ENCODE results near the gene RNF217. TPM values are rescaled to one million over a fixed set of nuclear protein-coding genes. Genes with fewer than 3 reads are reported as not detected.
"Not testable (repeated sequence)": the region's sequence is repeated elsewhere in the genome, so short reads cannot be mapped to it uniquely, and the experiment has no call there.

The RNF217 gene, protein sequence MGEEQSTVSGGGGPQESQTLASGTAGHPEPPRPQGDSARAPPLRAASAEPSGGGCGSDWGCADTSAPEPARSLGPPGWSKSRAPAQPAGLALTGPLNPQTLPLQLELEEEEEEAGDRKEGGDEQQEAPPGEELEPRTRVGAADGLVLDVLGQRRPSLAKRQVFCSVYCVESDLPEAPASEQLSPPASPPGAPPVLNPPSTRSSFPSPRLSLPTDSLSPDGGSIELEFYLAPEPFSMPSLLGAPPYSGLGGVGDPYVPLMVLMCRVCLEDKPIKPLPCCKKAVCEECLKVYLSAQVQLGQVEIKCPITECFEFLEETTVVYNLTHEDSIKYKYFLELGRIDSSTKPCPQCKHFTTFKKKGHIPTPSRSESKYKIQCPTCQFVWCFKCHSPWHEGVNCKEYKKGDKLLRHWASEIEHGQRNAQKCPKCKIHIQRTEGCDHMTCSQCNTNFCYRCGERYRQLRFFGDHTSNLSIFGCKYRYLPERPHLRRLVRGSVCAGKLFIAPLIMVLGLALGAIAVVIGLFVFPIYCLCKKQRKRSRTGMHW
- 12.2 and 13.3 TPM in 2 replicates for total RNA-seq (2014; rRNA removed; shearing (Covaris generic))
- polyA plus RNA-seq (2014; cell fraction: nucleus; rRNA removed): 7.1 and 15.6 TPM in 2 replicates

- DNase-seq (ENCODE audit: extremely low read depth, low read depth): no peak
Measured at GRCh38 chr6:124961777-124962638, at the start of gene RNF217. Gene RNF217, plus strand, starts transcription at chr6:124962437. Its CDS starts 108 bp downstream, at chr6:124962545.

DNA sequence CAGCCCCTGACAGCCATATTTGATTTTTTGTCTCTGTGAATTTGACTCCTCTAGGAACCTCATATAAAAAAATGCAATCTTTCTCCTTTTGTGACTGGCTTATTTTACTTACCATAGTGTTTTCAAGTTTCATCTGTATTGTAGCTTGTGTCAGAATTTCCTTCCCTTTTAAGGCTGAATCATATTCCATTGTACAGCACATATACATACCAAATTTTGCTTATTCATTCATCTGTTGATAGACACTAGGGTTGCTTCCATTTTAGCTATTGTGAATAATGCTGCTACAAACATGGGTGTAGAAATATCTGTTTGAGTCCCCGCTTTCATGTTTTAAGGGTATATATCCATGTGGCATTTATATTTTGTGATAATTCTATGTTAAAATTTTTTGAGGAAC, 49.2 kb upstream of the RNF217 start:
- no peak for DNase-seq (ENCODE audit: extremely low read depth, low read depth)

DNA sequence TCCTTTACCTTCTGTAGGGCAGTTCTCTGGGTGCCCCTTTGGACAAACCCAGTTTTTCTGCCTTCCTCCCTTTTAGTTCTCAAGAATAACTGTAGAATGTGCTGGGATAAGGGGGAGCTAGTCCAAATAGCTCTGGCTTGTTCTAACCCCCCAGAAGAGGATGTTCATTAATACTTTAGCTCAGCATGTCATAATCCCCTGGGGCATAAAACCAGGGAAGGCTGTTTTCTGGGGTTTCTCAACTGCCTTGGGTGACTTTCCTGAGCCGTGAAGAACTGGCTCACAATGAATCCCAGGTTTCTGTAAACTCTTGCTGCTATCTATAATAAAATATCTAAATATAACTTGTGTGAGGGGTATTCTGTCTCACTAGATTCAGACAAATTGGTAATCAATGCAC, 44.5 kb upstream of the RNF217 start:
- DNase-seq (ENCODE audit: extremely low read depth, low read depth): no peak

DNA sequence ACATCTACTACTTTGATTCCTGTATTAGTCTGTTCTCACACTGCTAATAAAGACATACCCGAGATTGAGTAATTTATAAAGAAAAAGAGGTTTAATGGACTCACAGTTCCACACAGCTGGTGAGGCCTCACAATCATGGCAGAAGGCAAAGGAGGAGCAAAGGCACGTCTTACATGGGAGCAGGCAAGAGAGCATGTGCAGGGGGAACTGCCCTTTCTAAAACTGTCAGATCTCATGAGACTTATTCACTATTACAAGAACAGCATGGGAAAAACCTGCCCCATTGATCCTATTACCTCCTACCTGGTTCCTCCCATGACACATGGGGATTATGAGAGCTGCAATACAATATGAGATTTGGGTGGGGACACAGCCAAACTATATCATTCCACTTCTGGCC, 42.5 kb upstream of the RNF217 start:
- DNase-seq (ENCODE audit: extremely low read depth, low read depth): not testable (repeated sequence)

- no peak for DNase-seq (ENCODE audit: extremely low read depth, low read depth)
Measured at GRCh38 chr6:124924333-124924759, 37.9 kb upstream of the RNF217 start.

DNA sequence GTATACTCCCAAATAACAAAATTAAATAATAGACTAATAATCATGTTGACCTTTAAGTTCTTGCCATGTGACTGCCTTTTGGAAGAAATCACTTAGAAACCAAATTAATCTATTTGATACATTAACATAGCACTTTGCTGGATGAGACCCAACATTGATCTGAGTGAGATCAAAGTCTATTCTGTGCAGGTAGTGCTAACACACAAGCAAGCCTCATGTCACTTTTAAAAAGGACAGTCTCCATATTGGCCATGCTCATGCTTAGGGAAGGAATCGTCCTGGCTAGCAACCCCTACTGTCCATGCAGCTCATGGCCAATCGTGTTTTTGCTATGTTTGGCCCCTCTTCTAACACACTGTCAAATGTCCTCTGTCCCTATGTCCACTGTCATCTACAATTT, 35.8 kb upstream of the RNF217 start:
- no peak for DNase-seq (ENCODE audit: extremely low read depth, low read depth)

GRCh38 chr6:124927806-124928205, 34.4 kb upstream of the RNF217 start:
- no peak for DNase-seq (ENCODE audit: extremely low read depth, low read depth)

DNA sequence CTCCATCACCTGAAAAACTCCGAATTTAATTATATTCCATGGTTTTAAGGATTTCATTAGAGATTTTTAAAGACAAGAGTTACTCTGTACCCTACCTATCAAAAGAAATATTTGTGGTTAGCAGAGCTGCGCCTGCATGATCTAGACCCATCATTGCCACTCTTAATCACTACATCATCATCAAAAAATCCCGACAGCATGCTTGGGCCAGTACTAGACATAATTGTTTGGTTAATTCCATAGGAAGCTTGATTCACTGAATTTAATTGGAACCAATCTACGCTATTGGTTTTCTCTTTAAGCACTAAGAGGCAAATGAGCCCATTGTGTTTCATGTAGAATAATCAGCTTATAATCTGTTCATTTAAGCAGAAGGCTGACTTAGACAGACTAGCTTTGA, 33.4 kb upstream of the RNF217 start:
- DNase-seq (ENCODE audit: extremely low read depth, low read depth): no peak

DNA sequence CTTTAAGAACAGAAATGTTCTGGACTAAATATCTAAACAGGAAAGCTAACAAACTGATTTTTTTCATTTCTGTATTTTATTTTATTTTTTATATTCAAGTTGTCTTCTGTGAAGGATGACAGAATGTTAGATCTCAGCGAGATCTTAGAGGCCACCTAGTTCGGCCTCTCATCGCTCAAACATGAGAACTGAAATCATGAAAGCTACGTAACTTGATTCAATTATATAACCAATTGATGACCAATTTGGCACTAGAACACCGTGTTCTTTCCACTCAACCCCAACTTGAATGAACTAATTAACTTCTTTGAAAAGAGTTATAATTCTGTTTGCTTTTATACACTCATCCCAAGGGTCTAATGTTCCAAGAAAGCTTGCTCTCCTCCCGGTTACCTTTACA, 24.6 kb upstream of the RNF217 start:
- no peak for DNase-seq (ENCODE audit: extremely low read depth, low read depth)

GRCh38 chr6:124941259-124941658, 21.0 kb upstream of the RNF217 start:
- no peak for DNase-seq (ENCODE audit: extremely low read depth, low read depth)

DNA sequence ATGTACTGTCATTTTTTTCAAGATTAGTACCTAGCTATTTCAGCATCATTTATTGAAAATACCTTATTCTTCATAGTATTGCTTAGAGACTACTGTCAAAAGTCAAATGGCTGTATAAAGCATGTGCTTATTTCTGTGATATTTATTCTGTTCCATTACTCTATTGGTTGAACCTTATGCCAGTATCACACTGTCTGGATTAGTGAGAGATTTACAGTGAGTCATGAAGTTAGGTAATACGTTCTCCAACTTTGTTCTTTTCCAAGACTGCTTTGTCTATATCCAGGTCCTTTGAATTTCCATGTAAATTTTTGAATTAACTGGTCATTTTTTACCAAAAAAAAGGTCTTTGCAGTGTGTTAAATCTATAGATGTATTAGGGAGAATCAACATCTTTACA, 18.6 kb upstream of the RNF217 start:
- no peak for DNase-seq (ENCODE audit: extremely low read depth, low read depth)

DNA sequence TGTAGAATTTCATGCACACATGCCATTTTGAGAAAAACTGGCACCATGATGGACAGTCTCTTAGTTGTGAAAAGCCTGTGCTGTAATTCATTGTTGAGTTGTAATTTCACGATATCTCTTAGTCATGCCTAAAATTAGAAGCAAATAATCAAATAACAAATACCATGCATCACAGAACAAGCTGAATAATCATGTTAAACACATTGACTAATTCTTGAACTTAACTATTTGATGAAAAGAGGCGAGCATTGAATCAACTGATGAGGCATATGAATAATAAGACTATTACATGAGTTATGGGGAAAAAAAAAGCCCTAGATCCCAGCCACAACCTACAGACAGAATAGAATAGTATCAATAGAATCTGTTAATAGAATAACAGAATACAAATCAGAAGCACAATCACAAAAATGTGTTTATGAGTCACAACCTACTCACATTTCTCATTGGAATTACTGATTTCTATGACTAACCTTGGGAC, 14.2 kb upstream of the RNF217 start:
- peak; percentile 42 for DNase-seq (ENCODE audit: extremely low read depth, low read depth)

DNA sequence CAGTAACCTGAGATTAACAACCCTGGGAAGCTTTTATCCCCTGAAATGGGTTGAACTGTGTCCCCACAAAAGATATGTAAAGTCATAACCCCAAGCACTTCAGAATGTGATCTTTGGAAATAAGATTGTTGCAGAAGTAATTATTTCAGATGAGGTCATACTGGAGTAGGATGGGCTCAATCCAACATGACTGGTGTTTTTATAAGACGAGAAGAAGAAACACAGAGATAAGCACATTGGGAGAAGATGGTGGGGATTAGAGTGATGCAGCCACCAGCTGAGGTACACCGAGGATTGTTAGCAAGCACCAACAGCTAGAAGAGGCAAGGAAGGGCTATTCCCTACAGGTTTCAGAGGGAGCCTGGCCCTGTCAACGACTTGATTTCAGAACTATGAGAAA, 12.5 kb upstream of the RNF217 start:
- no peak for DNase-seq (ENCODE audit: extremely low read depth, low read depth)

DNA sequence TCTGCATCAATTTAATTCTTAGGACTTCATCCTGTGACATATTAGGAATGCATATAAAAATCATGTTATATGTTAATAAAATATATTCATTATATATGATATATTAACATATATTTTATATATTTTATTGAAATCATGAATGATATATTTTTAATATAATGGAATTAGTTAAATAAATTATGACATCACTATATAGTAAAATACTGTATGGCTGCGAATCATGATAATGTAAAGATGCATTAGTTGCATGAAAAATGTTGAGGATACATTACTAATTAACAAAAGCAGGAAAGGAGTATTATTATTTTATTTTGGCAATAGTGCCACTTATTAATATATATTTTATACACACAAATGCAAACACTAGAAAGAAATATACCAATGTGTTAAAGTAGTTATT, 8.4 kb upstream of the RNF217 start:
- DNase-seq (ENCODE audit: extremely low read depth, low read depth): no peak

GRCh38 chr6:124955108-124955856, 7.0 kb upstream of the RNF217 start:
- DNase-seq (ENCODE audit: extremely low read depth, low read depth): no peak

DNA sequence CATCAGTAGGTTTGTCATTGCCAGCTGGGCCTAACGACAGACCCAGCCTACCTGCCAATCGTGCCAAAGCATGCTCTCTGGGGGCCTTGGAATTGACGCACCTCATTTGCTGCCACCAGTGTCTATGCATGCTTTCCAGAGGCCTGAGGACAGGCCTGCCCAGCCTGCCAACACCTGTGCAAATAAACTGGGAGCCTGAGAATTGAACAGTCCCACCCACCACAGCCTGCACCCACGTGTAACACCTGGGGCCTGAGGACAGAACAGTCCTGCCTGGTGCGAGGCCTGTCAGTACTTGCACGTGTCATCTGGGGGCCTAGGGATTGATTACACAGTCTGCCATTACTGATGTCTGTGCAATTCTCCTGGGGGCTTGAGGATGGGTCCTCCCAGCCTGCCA, 6.2 kb upstream of the RNF217 start:
- no peak for DNase-seq (ENCODE audit: extremely low read depth, low read depth)

DNA sequence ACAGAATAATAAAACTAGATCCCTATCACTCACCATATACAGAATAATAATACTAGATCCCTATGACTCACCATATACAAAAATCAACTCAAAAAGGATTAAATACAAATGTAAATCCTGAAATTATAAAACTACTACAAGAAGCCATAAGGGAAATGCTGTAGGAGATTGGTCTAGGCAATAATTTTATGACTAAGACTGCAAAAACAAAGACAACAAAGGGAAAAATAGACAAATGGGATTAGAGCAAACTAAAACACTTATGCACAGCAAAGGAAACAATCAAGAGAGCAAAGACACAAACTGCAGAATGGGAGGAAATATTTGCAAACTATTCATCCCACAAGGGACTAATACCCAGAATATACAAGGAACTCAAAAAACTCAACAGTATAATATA, 4.1 kb upstream of the RNF217 start:
- no peak for DNase-seq (ENCODE audit: extremely low read depth, low read depth)

DNA sequence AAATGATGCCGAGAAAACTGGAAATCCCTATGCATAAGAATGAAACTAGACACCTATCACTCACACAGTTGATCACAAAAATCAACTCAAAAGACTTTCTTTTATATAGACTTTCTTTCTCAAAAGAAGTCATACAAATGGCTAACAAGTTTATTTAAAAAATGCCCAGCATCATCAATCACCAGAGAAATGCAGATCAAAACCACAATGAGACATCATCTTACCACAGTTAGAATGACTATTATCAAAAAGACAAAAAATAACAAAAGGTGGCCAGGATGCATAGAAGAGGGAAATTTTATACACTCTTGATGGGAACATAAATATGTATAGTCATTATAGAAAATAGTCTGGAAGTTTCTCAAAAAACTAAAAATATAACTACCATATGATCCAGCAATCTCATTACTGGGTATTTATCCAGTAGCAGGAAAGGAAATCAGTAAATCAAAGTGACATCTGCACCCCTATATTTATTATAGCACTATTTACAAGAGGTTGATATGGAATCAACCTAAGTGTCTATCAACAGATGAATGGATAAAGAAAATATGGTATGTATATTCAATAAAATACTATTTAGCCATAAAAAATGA, 3.4 kb upstream of the RNF217 start:
- no peak for DNase-seq (ENCODE audit: extremely low read depth, low read depth)

DNA sequence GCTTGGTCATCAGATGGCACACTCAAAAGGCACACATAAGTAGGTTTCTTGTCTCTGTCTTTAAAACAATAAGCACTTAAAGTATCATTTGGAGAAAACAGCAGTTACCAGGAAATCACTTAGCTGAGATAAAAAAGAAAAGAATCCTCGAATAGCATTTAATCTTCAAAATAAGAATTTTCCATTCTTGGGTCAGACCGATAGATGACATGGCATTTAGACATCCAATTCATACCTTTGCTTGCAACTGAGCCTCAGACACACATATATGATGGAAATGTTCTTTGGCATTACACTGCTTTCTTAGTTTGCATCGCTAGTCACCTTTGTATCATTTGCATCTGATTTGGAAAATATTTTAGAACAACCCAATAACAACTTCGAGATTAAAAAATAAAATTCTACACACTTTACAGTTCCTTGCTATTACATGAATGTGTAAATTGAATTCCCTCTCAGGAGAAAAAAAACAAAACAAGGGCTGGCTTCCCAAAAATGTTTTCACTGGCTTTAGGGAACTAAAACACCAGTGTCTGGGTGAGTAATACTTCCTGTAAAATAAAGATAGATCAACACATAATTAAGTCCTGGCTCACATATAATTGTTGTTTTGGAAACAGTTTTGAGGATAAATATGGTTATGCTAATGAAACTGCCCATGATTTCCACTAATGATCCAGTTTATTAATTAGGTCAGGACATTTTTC, 1.3 kb upstream of the RNF217 start:
- no peak for DNase-seq (ENCODE audit: extremely low read depth, low read depth)

- no peak for DNase-seq (ENCODE audit: extremely low read depth, low read depth)
Measured at GRCh38 chr6:124961464-124961776, 817 bp upstream of the RNF217 start.
